ENCODE measurements around the gene RBBP8NL.

RBBP8NL gene

GRCh38 chr20:62371588-62372041 is 55.7 kb downstream of the RBBP8NL start:
- no peak for DNase-seq

- no peak for DNase-seq
Measured at GRCh38 chr20:62370807-62371587, 56.3 kb downstream of the RBBP8NL start.

- no peak for DNase-seq
Measured at GRCh38 chr20:62370115-62370806, 57.1 kb downstream of the RBBP8NL start.

DNA sequence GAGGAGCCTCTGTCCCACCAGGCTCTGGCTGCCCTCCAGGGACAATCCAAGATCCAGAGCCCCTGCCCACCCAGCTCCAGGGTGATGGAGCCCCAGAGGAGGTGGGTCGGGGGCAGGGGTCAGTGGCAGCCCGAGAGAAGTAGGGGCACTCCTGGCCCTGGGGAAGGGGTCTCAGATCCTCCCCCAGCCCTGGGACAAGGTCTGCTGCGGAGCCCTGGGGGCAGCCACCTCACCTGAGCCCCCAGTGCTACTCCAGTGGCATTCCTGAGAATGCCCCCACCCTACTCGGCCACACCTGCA is 57.6 kb downstream of the RBBP8NL start:
- no peak for DNase-seq

DNA sequence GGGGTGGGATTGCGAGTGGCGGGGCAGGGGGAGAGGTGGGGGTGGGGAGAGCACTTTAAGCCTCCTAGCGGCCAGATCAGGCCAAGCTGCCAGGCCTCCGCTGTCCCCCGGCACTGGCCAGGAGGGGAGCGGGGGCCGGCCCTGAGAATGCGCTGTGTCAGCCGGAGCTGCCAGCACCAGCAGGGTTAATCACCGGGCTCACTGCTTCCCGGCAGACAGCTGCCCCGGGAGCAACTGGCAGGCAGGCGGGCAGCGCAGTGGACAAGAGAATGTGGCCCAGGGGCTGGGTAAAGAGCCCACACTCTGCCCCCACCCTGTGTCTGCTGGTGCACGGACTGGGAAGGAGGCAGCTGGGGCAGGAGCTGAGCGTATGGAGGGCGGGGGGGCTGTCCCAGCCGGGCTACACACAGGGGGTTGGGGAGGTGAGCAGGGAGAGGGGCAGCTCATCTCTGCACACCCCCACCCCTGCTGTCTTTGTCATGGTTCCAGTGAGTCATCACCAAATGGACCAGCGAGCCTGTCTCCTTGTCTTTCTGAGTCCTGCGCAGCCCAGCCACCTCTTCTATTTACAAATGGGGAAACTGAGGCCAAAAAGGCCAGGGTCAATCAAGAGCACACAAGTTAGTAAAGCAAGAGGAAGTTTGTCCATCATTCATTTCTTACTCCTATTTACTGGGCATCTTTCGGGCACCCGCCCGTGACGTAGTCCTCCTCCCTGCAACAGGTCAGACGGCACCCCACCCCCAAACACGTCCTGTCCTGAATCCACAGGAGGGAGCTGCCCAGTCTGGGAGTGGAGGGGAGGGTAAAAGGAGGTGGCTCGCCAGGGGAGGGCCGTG is 58.1 kb downstream of the RBBP8NL start:
- no peak for DNase-seq

DNA sequence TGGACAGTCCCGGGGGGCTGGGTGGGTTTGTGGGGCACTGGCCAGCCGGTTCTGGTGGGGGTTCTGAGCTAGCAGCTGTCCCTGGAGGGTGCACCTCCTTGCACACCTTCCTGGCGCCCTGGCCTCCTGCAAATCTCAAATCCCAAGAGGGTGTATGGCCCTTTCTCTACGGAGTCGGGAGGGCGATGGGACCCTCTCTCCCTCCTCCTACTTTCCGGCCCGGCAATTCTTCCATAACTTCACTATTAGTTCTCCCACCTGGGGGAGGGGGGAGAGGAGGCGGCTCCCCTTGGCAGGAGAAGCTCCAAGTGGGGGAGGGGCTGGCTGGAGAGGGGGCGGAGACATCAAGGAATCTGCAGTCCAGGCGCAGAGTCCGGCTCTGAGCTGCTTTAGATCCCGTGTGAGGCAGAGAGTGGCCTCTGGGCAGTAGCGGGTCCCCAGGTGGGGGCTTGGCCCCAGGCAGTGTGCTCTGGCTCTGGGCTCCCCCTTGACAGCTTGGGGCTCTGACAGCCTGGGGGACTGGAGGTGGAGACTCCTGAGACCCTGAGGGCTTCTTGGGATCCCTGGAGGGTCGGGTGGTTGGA is 58.9 kb downstream of the RBBP8NL start:
- no peak for DNase-seq

DNA sequence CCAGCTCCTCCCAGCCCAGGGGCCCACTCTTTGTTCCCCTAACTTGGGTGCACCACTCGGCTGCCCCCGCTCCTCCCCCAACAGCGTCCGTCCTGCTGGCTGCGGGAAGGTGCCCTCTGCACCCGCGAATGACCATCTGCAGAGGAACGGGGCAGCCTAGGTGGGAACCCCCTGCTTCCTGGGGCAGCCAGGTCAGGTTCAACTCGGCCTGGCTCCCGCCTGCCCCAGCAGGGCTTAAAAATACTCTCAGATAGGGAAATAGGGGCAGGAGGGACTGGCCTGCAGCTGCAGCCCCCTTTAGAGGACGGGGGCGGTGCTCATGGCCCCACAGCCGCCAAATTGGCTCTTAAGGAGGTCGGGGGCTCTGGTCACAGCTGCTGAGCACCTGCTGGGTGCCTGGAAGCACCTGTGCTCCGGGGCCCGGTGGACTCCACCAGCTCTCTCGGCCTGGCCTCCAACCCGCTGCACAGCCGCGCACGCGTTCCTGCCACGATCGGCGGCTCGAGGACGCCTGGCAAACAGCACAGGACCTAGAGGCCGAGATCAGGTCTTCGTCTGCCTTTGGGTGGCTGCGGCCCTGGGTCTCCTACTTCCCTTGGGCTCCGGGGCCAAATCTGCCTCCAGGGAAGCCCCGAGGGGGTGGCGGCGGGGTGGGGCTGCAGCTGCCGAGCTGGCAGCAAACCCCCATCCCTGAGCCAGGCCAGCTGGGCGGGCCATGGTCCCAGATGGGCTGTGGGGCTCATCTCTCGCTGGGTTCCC is 59.5 kb downstream of the RBBP8NL start:
- no peak for DNase-seq

DNA sequence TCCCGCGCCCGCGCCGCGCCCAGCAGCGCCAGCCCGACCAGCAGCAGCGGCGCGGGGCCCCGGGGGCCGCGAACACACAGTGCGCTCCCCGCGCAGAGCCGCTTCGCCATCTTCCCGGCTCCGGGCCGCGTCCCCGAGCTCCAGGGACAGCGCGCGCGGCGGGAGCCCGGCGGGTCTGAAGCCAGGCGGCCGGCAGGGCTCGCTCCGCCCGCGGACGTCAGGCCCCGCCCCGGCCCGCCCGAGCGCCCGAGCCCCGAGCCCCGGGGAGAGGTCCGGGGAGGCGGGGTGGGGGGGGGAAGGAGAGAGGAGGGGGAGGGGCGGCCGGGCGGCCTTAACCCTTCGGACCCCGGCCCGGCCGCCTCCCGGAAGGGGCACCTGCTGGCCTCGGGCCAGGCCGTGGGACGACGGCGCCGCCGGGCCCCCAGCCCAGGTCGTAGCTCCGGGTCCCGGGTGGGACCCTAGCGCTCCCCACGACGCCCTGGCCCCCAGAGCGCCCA is 60.2 kb downstream of the RBBP8NL start, which contains the start of gene LAMA5:
Gene LAMA5 (minus strand): TSS at position 177 of the 497 bp plus-strand sequence. CDS start 67 bp downstream, at position 110.
- DNase-seq, result no peak

GRCh38 chr20:62366370-62367135 is 60.8 kb downstream of the RBBP8NL start:
- DNase-seq, result no peak

DNA sequence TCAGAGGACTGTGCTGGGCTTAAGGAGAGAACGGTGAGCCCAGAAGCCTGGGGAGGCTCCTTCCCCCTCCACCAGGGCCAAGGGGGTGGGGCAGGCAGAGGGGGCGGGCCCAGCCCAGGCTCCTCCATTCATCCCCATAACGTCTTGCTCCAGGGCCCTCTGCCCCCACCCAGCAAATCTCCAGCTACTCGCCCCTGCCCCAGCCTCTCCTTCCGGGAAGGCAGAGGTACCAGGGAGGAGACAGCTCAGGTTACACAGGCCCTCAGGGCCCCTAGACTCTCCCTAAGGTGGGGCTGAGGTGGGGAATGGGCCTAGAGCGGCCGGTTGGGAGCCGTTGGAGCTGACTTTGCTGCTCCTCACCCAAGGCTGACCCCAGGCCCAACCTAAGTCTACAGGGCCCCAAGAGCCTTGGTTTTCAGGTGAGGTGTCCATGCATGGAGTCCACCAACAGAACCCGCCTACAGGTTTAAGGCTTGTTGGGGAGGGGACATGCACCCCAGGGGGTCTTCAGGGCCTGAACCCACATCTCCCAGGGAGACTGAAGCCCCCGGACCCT is 61.4 kb downstream of the RBBP8NL start:
- DNase-seq, result no peak

DNA sequence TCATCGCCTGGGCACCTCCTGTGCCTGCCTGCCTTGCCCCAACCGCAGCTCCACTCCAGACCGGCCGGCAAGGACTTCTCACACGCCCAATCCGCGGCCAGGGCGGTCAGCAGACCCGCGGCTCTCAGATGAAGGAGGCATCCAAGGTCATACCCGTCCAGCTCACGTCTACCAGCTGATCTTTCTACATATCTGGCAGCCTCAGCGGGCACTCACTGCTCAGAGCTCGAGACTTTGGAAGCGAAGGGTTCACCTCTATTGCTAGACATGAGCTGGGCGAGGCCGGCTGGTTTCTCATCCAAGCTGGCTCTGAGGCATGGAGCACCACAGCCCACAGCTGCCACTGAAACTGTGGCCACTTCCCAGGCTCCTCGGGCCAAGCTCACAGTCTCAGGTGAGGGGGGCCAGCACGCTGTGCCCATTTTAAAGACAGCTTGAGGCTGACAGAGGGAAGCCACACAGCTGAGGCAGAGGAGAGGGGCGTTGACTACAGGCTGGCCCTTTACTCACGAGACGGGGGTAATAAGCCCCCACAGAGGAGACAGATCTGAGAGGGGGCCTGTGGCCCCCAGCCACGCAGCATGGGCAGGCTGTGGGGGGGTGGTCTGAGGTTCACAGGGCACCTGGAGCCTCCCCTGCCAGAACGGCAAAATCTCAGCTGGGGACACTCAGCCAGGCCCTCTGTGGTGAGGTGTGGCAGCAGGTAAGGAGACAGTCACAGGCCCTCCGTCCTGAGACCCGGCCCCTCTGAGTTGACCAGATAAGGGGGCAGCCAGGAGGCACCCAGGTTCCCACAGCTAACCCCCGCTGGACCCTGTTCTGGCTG is 62.2 kb downstream of the RBBP8NL start:
- no peak for DNase-seq

GRCh38 chr20:62363920-62364851 is 63.2 kb downstream of the RBBP8NL start:
- no peak for DNase-seq

GRCh38 chr20:62362991-62363919 is 64.1 kb downstream of the RBBP8NL start:
- DNase-seq, result no peak

GRCh38 chr20:62362590-62362940 is 64.8 kb downstream of the RBBP8NL start:
- DNase-seq, result no peak

DNA sequence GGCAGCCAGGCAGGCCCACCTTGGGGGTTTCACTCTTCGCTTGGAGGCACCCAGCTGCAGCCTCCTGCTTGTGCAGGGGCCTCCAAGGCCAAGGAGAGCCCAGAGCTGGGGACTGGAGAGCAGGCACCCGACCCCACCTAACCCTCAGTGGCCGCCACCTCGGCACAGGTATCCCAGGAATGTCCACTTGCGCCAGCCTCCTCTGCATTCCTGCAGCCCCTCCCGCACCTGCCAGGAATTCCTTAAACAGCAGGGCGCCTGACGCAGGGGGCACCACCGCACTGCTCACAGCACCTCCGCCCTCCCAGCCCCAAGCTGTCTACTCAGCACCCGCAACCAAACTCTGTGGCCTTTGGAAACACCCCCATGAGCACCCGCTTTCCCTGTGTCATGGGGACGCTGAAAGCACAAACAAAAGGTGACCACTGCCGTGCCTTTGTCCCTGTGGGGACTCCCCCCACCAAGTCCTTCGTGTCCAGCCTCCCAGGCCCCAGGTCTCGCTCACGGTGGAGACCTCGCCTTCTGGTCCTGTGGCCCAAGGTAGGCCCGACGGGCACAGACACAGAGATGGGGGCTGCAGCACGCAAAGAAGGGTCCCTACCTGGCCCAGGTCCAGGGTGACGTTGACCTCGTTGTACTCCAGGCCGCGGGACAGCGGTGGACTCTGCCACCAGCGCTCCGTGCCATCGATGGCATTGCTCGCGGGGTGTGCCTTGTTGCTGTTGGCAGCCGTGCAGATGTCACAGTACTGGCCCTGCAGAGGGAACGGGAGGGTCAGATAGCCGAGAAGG is 65.3 kb downstream of the RBBP8NL start:
- DNase-seq, result no peak

- DNase-seq, result no peak
Measured at GRCh38 chr20:62360854-62361798, 66.2 kb downstream of the RBBP8NL start.
